ENCODE data around the gene ZBTB14. TPM values are rescaled to one million over a fixed set of nuclear protein-coding genes. Genes with fewer than 3 reads are reported as not detected.

The ZBTB14 gene
- total RNA-seq, 1 experiment from 2014 or later: 15.5 TPM

DNA sequence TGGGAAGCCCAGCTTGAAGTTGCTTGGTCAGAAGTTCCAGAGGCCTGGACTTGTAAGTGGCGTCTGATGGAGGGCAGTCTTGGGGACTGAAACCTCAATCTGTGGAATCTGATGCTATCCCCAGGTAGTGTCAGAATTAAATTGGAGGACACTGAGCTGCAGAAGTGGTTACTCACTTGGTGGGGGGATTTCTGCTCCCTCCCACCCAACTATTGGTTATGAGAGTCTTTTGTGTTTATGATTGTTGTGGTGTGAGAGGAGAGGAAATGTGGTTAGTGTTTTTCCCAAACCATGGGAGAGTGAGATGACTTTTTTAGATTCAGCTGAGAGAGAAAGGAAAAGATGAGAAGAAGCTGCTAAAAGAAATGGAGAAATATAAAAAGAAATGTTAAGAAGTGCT, 12.8 kb downstream of the ZBTB14 start:
- Histone ChIP-seq H3K9ac (ENCODE audit: extremely low read depth, insufficient read length, low read length) (no peak overlapping the region), H3K18ac (ENCODE audit: insufficient read length, low read depth, low read length) (no peak overlapping the region), H2BK120ac (ENCODE audit: low read depth, low read length, poor library complexity, severe bottlenecking) (no peak overlapping the region), H3K23me2 (ENCODE audit: insufficient read length, low read depth, low read length, poor library complexity, severe bottlenecking) (no peaks in the 10 kb centered on the region), H4K8ac (replicated peaks; ENCODE audit: insufficient read length, low read depth, low read length) (no peak overlapping the region), H3K14ac (ENCODE audit: insufficient read depth, low read length) (no peak overlapping the region), H3K4me2 (ENCODE audit: insufficient read depth, insufficient read length, low read length) (no peak overlapping the region), H3K79me2 (ENCODE audit: insufficient read depth, low read length) (no peaks in the 10 kb centered on the region), H3K4ac (ENCODE audit: low read depth, low read length) (no peak overlapping the region), H3K56ac (ENCODE audit: insufficient read length, low read depth, low read length) (no peak overlapping the region), H2AK5ac (ENCODE audit: insufficient read length, low read length) (no peak overlapping the region), H2BK5ac (ENCODE audit: insufficient read length, low read length) (no peak overlapping the region), H3K23ac (ENCODE audit: insufficient read length, low read depth, low read length) (no peak overlapping the region), H3K27ac (ENCODE audit: insufficient read length, low read depth, low read length) (no peak overlapping the region), H3K9me3 (ENCODE audit: control insufficient read depth, low read depth, low read length) (no peaks in the 10 kb centered on the region), H2BK20ac (ENCODE audit: low read depth, low read length, poor library complexity, severe bottlenecking) (no peak overlapping the region), H3K27me3 (ENCODE audit: insufficient read depth, low read length) (no peaks in the 10 kb centered on the region), H3K79me1 (ENCODE audit: insufficient read depth, low read depth, low read length, poor library complexity, severe bottlenecking) (no peaks in the 10 kb centered on the region), H2AFZ (ENCODE audit: low read length) (no peak overlapping the region), H2BK15ac (ENCODE audit: low read depth, low read length) (no peak overlapping the region), H2BK12ac (ENCODE audit: insufficient read length, low read depth, low read length) (no peak overlapping the region), H3T11ph (ENCODE audit: low read length) (no peak overlapping the region), H4K5ac (ENCODE audit: insufficient read length, low read depth, low read length) (no peak overlapping the region), H3K4me1 (ENCODE audit: insufficient read depth, low read length) (no peaks in the 10 kb centered on the region; the same call in 1 of the 2 replicates), H4K20me1 (ENCODE audit: control insufficient read depth, insufficient read depth, insufficient read length) (no peaks in the 10 kb centered on the region), H4K91ac (ENCODE audit: insufficient read length, low read depth, low read length) (no peak overlapping the region)
- H3K4me3 Mint-ChIP-seq: no peak overlapping the region
- H3K27me3 Mint-ChIP-seq (ENCODE audit: low read depth): peaks cover 5% of the 10 kb centered on the region
- WGBS (ENCODE audit: extremely low coverage, insufficient read length, low lambda C conversion rate): no CpG with 5 or more reads among the region's 1 CpG
- peaks cover 0 to 12% (median 1%) of the 10 kb centered on the region in 3 experiments; a peak in 4 of 7 replicates for H3K36me3 Mint-ChIP-seq (ENCODE audit: insufficient read depth in 1 of 3, low read depth in 3 of 3)
- peaks cover 7 to 9% of the 10 kb centered on the region in 2 experiments for H3K4me1 Mint-ChIP-seq
- peak overlapping the region in 1 of 3 experiments; percentile 85; a peak in 1 of 7 replicates for H3K27ac Mint-ChIP-seq
- TF ChIP-seq, protein P1, sequence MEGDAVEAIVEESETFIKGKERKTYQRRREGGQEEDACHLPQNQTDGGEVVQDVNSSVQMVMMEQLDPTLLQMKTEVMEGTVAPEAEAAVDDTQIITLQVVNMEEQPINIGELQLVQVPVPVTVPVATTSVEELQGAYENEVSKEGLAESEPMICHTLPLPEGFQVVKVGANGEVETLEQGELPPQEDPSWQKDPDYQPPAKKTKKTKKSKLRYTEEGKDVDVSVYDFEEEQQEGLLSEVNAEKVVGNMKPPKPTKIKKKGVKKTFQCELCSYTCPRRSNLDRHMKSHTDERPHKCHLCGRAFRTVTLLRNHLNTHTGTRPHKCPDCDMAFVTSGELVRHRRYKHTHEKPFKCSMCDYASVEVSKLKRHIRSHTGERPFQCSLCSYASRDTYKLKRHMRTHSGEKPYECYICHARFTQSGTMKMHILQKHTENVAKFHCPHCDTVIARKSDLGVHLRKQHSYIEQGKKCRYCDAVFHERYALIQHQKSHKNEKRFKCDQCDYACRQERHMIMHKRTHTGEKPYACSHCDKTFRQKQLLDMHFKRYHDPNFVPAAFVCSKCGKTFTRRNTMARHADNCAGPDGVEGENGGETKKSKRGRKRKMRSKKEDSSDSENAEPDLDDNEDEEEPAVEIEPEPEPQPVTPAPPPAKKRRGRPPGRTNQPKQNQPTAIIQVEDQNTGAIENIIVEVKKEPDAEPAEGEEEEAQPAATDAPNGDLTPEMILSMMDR (conservative IDR thresholded peaks at IDR 0.05): no peak
- peaks cover 18 to 19% of the 10 kb centered on the region in 2 experiments for H3K9me3 Mint-ChIP-seq
- no peak for DNase-seq
